Lung (tissue), 12 donors: Measurements from ENCODE around the gene EVI2B. TPM values are rescaled to one million over a fixed set of nuclear protein-coding genes. Genes with fewer than 3 reads are reported as not detected.
"Not testable (repeated sequence)": the region's sequence is repeated elsewhere in the genome, so short reads cannot be mapped to it uniquely, and the experiment has no call there.

ENCODE experiments used
- ATAC-seq: fragments of 200-7000 bp; cut with Tn5 transposase; one replicate; pipeline ENCODE4 v1.9.1; 2020; ENCODE audit warnings: moderate number of reproducible peaks; ENCODE audit not compliant: insufficient read depth, low FRiP score
- DNase-seq, 3 donors: peaks; one replicate each; pipeline ENCODE4 v3.0.0-alpha.2; 2013 to 2017
- H3K27ac ChIP-seq, 2 donors: one replicate each; pipeline ENCODE4 v1.5.1; 2013; ENCODE audit warnings: mild to moderate bottlenecking in 2 of 2, moderate library complexity in 2 of 2, control low read depth in 1 of 2, inconsistent platforms in 1 of 2, low read depth in 1 of 2, low read length in 1 of 2
- H3K27me3 ChIP-seq, 3 donors: one replicate each; pipeline ENCODE4 v1.5.1; 2013; ENCODE audit warnings: low read length in 2 of 3; ENCODE audit not compliant: control insufficient read depth in 3 of 3, insufficient read depth in 3 of 3
- H3K36me3 ChIP-seq, 4 donors: one replicate each; pipeline ENCODE4 v1.5.1; 2013; ENCODE audit warnings: low read length in 4 of 4, mild to moderate bottlenecking in 1 of 4, moderate library complexity in 1 of 4; ENCODE audit not compliant: control insufficient read depth in 4 of 4, insufficient read depth in 4 of 4
- H3K4me1 ChIP-seq, 5 donors: one replicate each; pipeline ENCODE4 v1.5.1; 2013; ENCODE audit warnings: low read length in 5 of 5, mild to moderate bottlenecking in 2 of 5, moderate library complexity in 1 of 5; ENCODE audit not compliant: control insufficient read depth in 5 of 5, insufficient read depth in 5 of 5
- H3K4me3 ChIP-seq: one replicate; pipeline ENCODE4 v1.5.1; 2013; ENCODE audit warnings: mild to moderate bottlenecking, control low read depth, moderate library complexity
- H3K9ac ChIP-seq, 2 donors: one replicate each; pipeline ENCODE4 v1.5.1; 2013; ENCODE audit warnings: low read length in 2 of 2, control low read depth in 1 of 2; ENCODE audit not compliant: insufficient read depth in 1 of 2
- H3K9me3 ChIP-seq, 4 donors: one replicate each; pipeline ENCODE4 v1.5.1; 2013; ENCODE audit warnings: low read length in 3 of 4, mild to moderate bottlenecking in 1 of 4, moderate library complexity in 1 of 4; ENCODE audit not compliant: control insufficient read depth in 4 of 4, insufficient read depth in 3 of 4
- CTCF ChIP-seq: IDR thresholded peaks from 2 replicates; pipeline ENCODE4 v1.5.1; 2012; ENCODE audit warnings: mild to moderate bottlenecking; ENCODE audit errors: control extremely low read depth, extremely low read depth
- WGBS, 2 donors: extraction: QIAGEN DNeasy Blood & Tissue Kit; methylation state at CpG; one replicate each; pipeline ENCODE4 v1.1.7; 2013; 5-methylcytosine and 5-hydroxymethylcytosine counted together
- polyA plus RNA-seq, 2 donors: library from polyadenylated mRNA; stranded (reverse); fragments of 200-250 nt; gene quantifications; one replicate each; pipeline ENCODE4 v1.2.1, GENCODE V29; 2013
- total RNA-seq, 2 donors: library from RNA; depleted of rRNA in 1 of 2; stranded (reverse); fragments of >200 nt in 1 of 2; gene quantifications; one replicate each; pipeline ENCODE4 v1.2.1, GENCODE V29; 2014 to 2021
- donor health status: control.
- donor health status: control.
- donor health status: Bipolar disorder and iron deficiency.
- donor health status: healthy.
- donor health status: DM: yes; HTN: yes; CAD: no.

EVI2B gene
- total and polyA plus RNA-seq, 4 donors: 8.1 to 86.9 (median 27.9) TPM

DNA sequence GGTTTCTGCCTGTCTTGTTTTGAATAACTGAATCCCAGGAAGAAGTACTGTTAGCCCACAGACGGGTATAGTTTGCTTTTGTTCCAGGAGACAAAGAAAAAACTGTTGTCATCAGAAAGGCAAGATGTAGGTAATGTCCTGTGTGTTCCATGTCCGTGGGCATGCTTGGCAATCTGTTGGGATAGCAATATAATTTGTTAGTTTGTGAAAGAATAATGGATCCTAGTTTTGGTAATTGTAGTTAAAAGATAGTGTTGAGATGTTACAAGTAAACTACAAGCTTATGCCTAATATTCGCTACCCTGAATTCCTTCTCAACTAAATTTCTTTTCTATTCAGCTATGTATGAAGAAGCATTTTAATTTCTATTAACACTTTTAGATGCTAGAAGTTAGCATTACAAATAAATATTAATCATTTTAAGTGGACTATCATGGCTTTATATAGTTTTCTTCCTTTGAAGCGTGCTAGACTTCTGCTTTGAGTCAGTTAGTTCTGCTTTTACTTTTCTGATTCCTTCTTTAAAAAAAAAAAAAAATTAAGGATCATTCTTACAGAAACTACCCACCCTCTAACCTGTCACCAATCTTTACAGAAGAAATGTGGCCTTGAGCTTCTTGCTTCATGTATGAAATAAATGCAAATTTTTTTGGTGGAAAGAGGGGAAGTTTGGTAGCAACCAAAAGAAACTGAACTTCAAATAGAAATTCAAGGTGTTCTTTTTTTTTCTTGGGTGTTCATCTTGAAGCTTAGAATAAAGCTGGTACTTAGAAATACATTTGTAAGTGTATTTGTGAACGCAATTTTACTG, 5.2 kb upstream of the EVI2B start:
- Histone ChIP-seq H3K27me3 (no peaks in the 10 kb centered on the region), H3K27ac (peak overlapping the region in 1 of 2 donors; percentile 75), H3K4me1 (peaks cover 0 to 4% (median 0%) of the 10 kb centered on the region in 5 donors), H3K9ac (peak overlapping the region in 1 of 2 donors; percentile 34), H3K9me3 (no peaks in the 10 kb centered on the region), H3K4me3 (no peak overlapping the region), H3K36me3 (no peaks in the 10 kb centered on the region)
- ATAC-seq (no peak), DNase-seq (no peak)
- 36 to 61% methylated on average over 5 of the region's 5 CpGs for WGBS, 2 donors
- TF ChIP-seq CTCF: no peak

DNA sequence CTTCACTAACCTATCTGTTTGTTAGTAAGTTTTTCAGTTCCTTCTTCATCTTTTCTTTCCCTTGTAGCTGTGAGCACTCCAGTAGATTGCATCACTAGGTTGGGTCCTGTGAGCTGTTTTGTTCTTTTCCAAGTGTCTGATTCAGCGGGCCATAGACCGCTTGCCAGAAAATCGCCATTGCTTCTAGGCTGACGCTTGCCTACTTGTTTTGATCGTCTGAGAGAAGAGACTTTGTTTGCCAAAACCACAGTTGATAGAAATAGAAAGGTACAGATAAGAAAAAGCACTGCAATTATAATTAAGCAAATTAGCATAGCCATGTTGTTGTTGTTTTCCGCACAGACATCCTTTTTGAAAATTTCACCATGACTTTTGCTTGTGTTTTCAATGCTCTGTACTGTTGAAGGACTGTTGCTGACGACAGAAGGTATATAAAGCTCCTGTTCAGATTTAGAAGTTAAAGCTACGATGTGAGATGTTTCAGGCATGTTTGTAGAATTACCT, 4.5 kb upstream of the EVI2B start:
- Histone ChIP-seq H3K27me3 (no peaks in the 10 kb centered on the region), H3K27ac (peak overlapping the region in 1 of 2 donors; percentile 75), H3K4me1 (peaks cover 0 to 4% (median 0%) of the 10 kb centered on the region in 5 donors), H3K9ac (peak overlapping the region in 1 of 2 donors; percentile 34), H3K36me3 (no peaks in the 10 kb centered on the region), H3K9me3 (no peaks in the 10 kb centered on the region), H3K4me3 (no peak overlapping the region)
- WGBS, 2 donors: 34 to 55% methylated on average over 8 of the region's 8 CpGs
- peak; percentile 44 to 80 (median 66) for DNase-seq
- ATAC-seq: peak; percentile 68
- TF ChIP-seq CTCF: no peak

- no peak overlapping the region for H3K9ac ChIP-seq
- DNase-seq: no peak
- WGBS, 2 donors: 57 to 59% methylated on average over 3 of the region's 3 CpGs
- no peak for TF ChIP-seq CTCF
- no peak overlapping the region for H3K4me3 ChIP-seq
- H3K27me3 ChIP-seq: no peaks in the 10 kb centered on the region
- H3K27ac ChIP-seq: no peak overlapping the region
- peaks cover 0 to 4% (median 0%) of the 10 kb centered on the region in 5 donors for H3K4me1 ChIP-seq
- H3K36me3 ChIP-seq: no peaks in the 10 kb centered on the region
- H3K9me3 ChIP-seq: no peaks in the 10 kb centered on the region
- no peak for ATAC-seq
Observed at GRCh38 chr17:31314782-31315100, 887 bp upstream of the EVI2B start.

GRCh38 chr17:31312223-31312622, 1.6 kb downstream of the EVI2B start:
- H3K36me3 ChIP-seq, H3K27ac ChIP-seq, H3K4me1 ChIP-seq, H3K4me3 ChIP-seq, ATAC-seq, DNase-seq, H3K27me3 ChIP-seq, H3K9ac ChIP-seq, H3K9me3 ChIP-seq: not testable (repeated sequence)
- 46 to 57% methylated on average over 6 of the region's 7 CpGs for WGBS, 2 donors
